Stimulated activated CD4-positive, alpha-beta T cell treated with anti-CD3 and anti-CD28 coated beads, TNF-alpha, amount 100 ng/mL, for 1 hour (primary cell): ENCODE measurements around the gene TRIP10.

Experiments used
- DNase-seq, 3 donors: peaks; one replicate each; pipeline ENCODE4 v3.0.0-alpha.2; 2020; ENCODE audit warnings: low read depth in 3 of 3, low spot score in 1 of 3

TRIP10 gene

GRCh38 chr19:6711078-6711361, 28.5 kb upstream of the TRIP10 start:
- DNase-seq: no peak

GRCh38 chr19:6711605-6712004, 27.9 kb upstream of the TRIP10 start:
- DNase-seq: no peak

GRCh38 chr19:6712231-6712630, 27.2 kb upstream of the TRIP10 start:
- no peak for DNase-seq

GRCh38 chr19:6712692-6713670, 26.5 kb upstream of the TRIP10 start:
- no peak for DNase-seq

- no peak for DNase-seq
These were observed 25.4 kb upstream of the TRIP10 start for GRCh38 chr19:6713773-6714692.

- no peak for DNase-seq
These were observed 24.5 kb upstream of the TRIP10 start for GRCh38 chr19:6714749-6715555.

- no peak for DNase-seq
These were observed 22.9 kb upstream of the TRIP10 start for GRCh38 chr19:6716610-6716970.

- no peak for DNase-seq
These were observed 22.4 kb upstream of the TRIP10 start for GRCh38 chr19:6717036-6717435.

- DNase-seq: no peak
These were observed 22.0 kb upstream of the TRIP10 start for GRCh38 chr19:6717441-6717971.

- DNase-seq: no peak
These were observed 21.3 kb upstream of the TRIP10 start for GRCh38 chr19:6718111-6718740.

GRCh38 chr19:6718741-6719539, 20.5 kb upstream of the TRIP10 start:
- no peak for DNase-seq

GRCh38 chr19:6719540-6719861, 20.0 kb upstream of the TRIP10 start:
- DNase-seq: no peak

GRCh38 chr19:6719992-6720368, 19.5 kb upstream of the TRIP10 start:
- DNase-seq: no peak

GRCh38 chr19:6720369-6721137, 18.9 kb upstream of the TRIP10 start, which contains the start of gene C3:
TSS of gene C3 (minus strand) at chr19:6720650. CDS start at chr19:6720589, 61 bp downstream.
- no peak for DNase-seq

- DNase-seq: no peak
These were observed 18.4 kb upstream of the TRIP10 start for GRCh38 chr19:6721138-6721474.

- no peak for DNase-seq
These were observed 17.7 kb upstream of the TRIP10 start for GRCh38 chr19:6721773-6722172.

- no peak for DNase-seq
These were observed 16.3 kb upstream of the TRIP10 start for GRCh38 chr19:6723108-6723618.

GRCh38 chr19:6723738-6724137, 15.7 kb upstream of the TRIP10 start:
- no peak for DNase-seq
